RWPE2 (cell line): ENCODE results near the gene EHBP1L1.

ENCODE experiments used
- ATAC-seq: fragments of 200-7000 bp; cut with Tn5 transposase; 3 replicates; pipeline ENCODE4 v1.9.1; 2021; ENCODE audit warnings: low read depth
- DNase-seq: peaks from one replicate; pipeline ENCODE4 v3.0.0-alpha.2; 2020; ENCODE audit warnings: low spot score
- H3K27ac ChIP-seq: fragments of 450-650 bp; 2 replicates; pipeline ENCODE4 v1.5.1; 2017; ENCODE audit warnings: mild to moderate bottlenecking; ENCODE audit not compliant: poor library complexity, severe bottlenecking
- H3K27me3 ChIP-seq: fragments of 250-450 bp; sonication (Bioruptor Pico); 2 replicates; pipeline ENCODE4 v1.5.1; 2021; ENCODE audit warnings: mild to moderate bottlenecking, moderate library complexity; ENCODE audit not compliant: insufficient read depth, poor library complexity, severe bottlenecking
- H3K36me3 ChIP-seq: fragments of 250-450 bp; sonication (Bioruptor Pico); 2 replicates; pipeline ENCODE4 v1.5.1; 2020; ENCODE audit warnings: low read depth, mild to moderate bottlenecking, moderate library complexity
- H3K4me1 ChIP-seq: fragments of 250-450 bp; sonication (Bioruptor Pico); 2 replicates; pipeline ENCODE4 v1.5.1; 2021; ENCODE audit warnings: mild to moderate bottlenecking, moderate library complexity; ENCODE audit not compliant: insufficient read depth, poor library complexity, severe bottlenecking
- H3K4me3 ChIP-seq: fragments of 250-450 bp; sonication (Bioruptor Pico); 2 replicates; pipeline ENCODE4 v1.5.1; 2021; ENCODE audit warnings: mild to moderate bottlenecking, moderate library complexity; ENCODE audit not compliant: severe bottlenecking
- H3K9me3 ChIP-seq: fragments of 250-450 bp; sonication (Bioruptor Pico); 2 replicates; pipeline ENCODE4 v1.5.1; 2021; ENCODE audit warnings: mild to moderate bottlenecking, moderate library complexity; ENCODE audit not compliant: severe bottlenecking
- CTCF ChIP-seq: fragments of 450-650 bp; IDR thresholded peaks from one replicate; pipeline ENCODE4 v1.5.1; 2017; ENCODE audit warnings: mild to moderate bottlenecking, moderate library complexity; ENCODE audit not compliant: poor library complexity, severe bottlenecking

EHBP1L1 gene

GRCh38 chr11:65546217-65546958 lies 29.5 kb upstream of the EHBP1L1 start:
- ATAC-seq (peak; percentile 69), DNase-seq (no peak)
- TF ChIP-seq CTCF: no peak
- Histone ChIP-seq H3K27ac (no peak overlapping the region), H3K36me3 (peaks cover 4% of the 10 kb centered on the region; the same call in 1 of the 2 replicates), H3K4me3 (peak overlapping the region; percentile 5), H3K27me3 (no peaks in the 10 kb centered on the region), H3K4me1 (peaks cover 7% of the 10 kb centered on the region), H3K9me3 (no peaks in the 10 kb centered on the region)

GRCh38 chr11:65547446-65548125 lies 28.3 kb upstream of the EHBP1L1 start:
- no peaks in the 10 kb centered on the region for H3K4me1 ChIP-seq
- no peaks in the 10 kb centered on the region for H3K27me3 ChIP-seq
- no peak for TF ChIP-seq CTCF
- H3K9me3 ChIP-seq: no peaks in the 10 kb centered on the region
- ATAC-seq (no peak), DNase-seq (no peak)
- H3K27ac ChIP-seq: no peak overlapping the region
- H3K4me3 ChIP-seq: no peak overlapping the region
- peaks cover 4% of the 10 kb centered on the region; the same call in 1 of the 2 replicates for H3K36me3 ChIP-seq

DNA sequence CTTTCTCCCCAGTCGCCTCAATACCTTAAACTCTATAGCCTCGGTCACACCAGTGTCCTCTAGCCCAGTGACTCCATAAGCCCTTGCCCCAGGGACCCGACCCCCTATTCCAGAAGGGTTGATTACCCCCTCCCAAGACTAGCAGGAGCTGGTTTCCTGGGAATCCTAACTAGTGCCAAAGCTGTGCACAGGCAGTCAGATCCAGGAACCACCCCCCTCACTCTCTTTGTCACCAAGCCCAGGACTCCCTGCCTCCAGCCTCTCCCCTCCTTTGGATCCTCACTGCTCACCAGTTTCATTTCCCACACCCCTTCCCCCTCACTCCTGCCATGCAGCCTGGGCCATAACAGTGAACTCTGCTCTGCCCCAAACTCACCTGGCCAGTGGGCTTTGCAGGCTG lies 27.5 kb upstream of the EHBP1L1 start:
- Histone ChIP-seq H3K27me3 (no peaks in the 10 kb centered on the region), H3K27ac (no peak overlapping the region), H3K4me1 (no peaks in the 10 kb centered on the region), H3K9me3 (no peaks in the 10 kb centered on the region), H3K36me3 (peaks cover 4% of the 10 kb centered on the region; the same call in 1 of the 2 replicates), H3K4me3 (no peak overlapping the region)
- ATAC-seq (no peak), DNase-seq (no peak)
- TF ChIP-seq CTCF: no peak

DNA sequence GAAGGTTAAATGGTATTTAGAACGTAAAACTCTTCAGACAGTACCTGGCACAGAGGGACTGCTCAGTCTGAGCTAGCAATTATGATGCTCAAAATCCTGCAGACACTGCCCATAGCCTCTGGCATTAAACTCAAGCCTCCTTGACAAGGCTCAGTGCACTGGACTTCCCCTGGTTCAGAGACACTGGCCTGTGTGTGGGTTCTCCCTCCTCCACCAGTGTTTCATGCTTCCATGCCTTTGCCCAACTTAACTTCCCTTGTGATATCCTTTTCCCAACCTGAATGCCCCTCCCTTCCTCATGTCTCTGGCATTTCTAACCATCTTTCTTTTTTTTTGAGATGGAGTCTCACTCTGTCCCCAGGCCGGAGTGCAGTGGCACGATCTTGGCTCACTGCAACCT lies 26.8 kb upstream of the EHBP1L1 start:
- Histone ChIP-seq H3K4me1 (no peaks in the 10 kb centered on the region), H3K27ac (no peak overlapping the region), H3K27me3 (no peaks in the 10 kb centered on the region), H3K4me3 (no peak overlapping the region), H3K36me3 (peaks cover 4% of the 10 kb centered on the region; the same call in 1 of the 2 replicates), H3K9me3 (no peaks in the 10 kb centered on the region)
- ATAC-seq: no peak
- no peak for TF ChIP-seq CTCF
- DNase-seq: no peak
